ENCODE results near the gene KRI1.

KRI1 gene

DNA sequence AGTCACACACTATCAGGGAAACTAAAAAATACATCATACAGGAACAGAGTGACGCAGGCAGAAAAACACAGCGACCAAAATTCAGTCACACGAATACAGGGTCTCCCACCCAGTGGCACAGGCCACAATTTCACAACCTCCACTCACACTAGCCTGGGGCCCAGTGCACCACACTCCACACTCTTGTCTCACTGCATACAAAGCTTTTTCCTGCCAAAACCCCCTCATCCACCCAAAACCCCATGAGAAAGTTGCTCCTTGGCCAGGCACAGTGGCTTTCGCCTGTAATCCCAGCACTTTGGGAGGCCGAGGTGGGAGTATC lies 49.8 kb downstream of the KRI1 start:
- TF ChIP-seq, protein P1, sequence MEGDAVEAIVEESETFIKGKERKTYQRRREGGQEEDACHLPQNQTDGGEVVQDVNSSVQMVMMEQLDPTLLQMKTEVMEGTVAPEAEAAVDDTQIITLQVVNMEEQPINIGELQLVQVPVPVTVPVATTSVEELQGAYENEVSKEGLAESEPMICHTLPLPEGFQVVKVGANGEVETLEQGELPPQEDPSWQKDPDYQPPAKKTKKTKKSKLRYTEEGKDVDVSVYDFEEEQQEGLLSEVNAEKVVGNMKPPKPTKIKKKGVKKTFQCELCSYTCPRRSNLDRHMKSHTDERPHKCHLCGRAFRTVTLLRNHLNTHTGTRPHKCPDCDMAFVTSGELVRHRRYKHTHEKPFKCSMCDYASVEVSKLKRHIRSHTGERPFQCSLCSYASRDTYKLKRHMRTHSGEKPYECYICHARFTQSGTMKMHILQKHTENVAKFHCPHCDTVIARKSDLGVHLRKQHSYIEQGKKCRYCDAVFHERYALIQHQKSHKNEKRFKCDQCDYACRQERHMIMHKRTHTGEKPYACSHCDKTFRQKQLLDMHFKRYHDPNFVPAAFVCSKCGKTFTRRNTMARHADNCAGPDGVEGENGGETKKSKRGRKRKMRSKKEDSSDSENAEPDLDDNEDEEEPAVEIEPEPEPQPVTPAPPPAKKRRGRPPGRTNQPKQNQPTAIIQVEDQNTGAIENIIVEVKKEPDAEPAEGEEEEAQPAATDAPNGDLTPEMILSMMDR (IDR thresholded peaks at IDR 0.05): no peak
- H3K4me2 ChIP-seq (ENCODE audit: low read length): no peak overlapping the region
- no peak overlapping the region for H3K9ac ChIP-seq
- no peak overlapping the region for H3K27ac ChIP-seq
- H3K4me1 ChIP-seq: no peaks in the 10 kb centered on the region
- H3K9me3 ChIP-seq (ENCODE audit: control insufficient read depth, low read length): no peaks in the 10 kb centered on the region
- H3K79me2 ChIP-seq: no peaks in the 10 kb centered on the region
- H3K4me3 ChIP-seq (ENCODE audit: low read depth, low read length): no peak overlapping the region
- no peak overlapping the region for H2AFZ ChIP-seq
- peaks cover 4% of the 10 kb centered on the region for H3K27me3 ChIP-seq (ENCODE audit: control insufficient read depth, insufficient read depth, low read length)
- no peaks in the 10 kb centered on the region for H3K36me3 ChIP-seq (ENCODE audit: control insufficient read depth, insufficient read depth, low read length)

DNA sequence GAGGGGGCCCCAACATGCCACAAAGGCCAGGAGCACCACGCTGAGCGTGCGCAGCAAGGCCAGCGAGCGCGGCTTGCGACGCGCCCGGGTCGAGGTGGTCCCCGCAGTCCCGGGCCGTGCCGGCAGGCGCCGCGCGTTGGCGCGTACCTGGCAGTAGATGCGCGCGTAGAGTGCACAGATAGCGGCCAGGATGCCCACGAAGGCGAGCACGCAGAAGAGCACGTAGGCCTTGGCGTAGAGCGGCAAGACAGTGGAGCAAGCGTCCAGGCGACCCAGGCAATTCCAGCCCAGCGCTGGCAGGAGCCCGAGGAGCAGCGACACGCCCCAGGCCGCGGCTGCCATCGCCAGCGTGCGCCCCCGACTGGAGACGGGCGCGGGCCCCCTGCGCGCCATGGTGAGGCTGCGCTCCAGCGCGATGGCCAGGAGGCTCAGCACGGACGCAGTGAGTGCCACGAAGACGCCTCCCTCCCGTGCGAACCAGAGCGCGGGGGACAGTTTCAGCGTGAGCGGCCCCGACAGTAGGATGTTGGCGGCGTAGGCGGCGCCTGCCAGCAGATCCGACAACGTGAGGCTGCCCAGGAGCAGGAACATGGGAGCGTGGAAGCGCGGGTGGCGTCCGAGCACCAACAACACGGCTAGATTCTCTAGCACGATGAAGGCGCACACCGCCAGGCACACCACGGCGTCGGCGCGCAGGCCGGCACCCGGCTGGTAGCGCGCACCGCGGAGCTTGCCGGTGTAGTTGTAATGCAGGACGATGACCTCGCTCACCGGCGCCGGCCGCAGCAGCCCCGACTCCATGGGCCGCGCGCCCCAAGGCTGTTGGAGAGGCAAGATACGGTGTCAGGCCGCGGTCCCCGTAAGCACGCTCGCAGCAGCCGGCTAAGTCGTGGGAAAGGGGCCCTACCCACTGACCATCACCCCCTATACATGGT lies 51.3 kb downstream of the KRI1 start:
- H3K27me3 ChIP-seq (ENCODE audit: control insufficient read depth, insufficient read depth, low read length): peaks cover 4% of the 10 kb centered on the region
- no peaks in the 10 kb centered on the region for H3K4me1 ChIP-seq
- no peak overlapping the region for H3K27ac ChIP-seq
- H3K79me2 ChIP-seq: no peaks in the 10 kb centered on the region
- no peak overlapping the region for H3K4me3 ChIP-seq (ENCODE audit: low read depth, low read length)
- TF ChIP-seq, protein P1 (IDR thresholded peaks at IDR 0.05): no peak
- H3K36me3 ChIP-seq (ENCODE audit: control insufficient read depth, insufficient read depth, low read length): no peaks in the 10 kb centered on the region
- H3K9ac ChIP-seq: no peak overlapping the region
- H3K4me2 ChIP-seq (ENCODE audit: low read length): peak overlapping the region; percentile 22
- no peaks in the 10 kb centered on the region for H3K9me3 ChIP-seq (ENCODE audit: control insufficient read depth, low read length)
- H2AFZ ChIP-seq: peak overlapping the region; percentile 28

DNA sequence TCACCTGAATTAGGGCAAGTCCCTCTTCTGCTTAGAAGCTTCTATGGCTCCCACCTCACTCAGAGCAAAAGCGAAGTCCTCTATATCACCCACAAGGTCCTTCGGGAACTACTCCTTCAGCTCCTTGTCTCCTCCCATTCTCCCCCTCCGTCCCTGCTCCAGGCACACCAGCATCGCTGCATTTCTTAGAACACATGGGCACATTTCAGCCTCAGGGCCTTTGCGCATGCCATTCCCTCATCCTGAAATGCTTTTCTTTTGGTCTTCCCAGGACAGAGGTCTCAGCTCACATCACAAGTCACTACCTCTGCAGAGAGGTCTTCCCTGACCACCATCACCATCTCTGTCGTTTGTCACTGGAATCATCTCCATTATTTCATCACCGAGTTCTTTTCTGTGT lies 52.6 kb downstream of the KRI1 start:
- H3K27me3 ChIP-seq (ENCODE audit: control insufficient read depth, insufficient read depth, low read length): peaks cover 4% of the 10 kb centered on the region

DNA sequence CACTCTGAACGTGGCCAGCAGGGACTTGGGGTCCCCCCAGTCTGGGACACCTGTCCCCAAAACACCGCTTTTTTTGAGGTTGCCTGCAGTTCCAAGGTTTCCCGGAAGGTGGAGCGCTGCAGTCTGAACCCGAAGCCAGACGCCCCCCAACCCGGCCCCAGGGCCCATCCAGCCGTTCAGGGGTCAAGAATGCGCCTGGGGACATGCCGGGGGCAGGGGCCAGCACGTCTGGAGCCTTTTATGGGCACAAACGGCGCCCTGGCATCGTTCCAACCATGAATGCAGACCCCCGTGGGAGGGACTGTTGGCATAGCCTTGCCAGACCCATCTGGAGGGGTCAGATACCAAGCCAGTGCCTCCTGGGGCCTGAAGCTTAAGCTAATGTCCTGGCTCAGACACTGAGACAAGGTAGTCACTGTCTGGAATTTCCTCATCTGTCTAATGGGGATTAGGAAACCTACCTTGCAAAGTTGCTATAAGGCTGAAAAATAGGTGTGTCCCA lies 55.5 kb downstream of the KRI1 start:
- Histone ChIP-seq H3K4me1 (no peaks in the 10 kb centered on the region), H3K9ac (no peak overlapping the region), H3K27ac (no peak overlapping the region), H3K79me2 (no peaks in the 10 kb centered on the region), H3K4me2 (ENCODE audit: low read length) (no peak overlapping the region), H3K4me3 (ENCODE audit: low read depth, low read length) (no peak overlapping the region), H3K27me3 (ENCODE audit: control insufficient read depth, insufficient read depth, low read length) (peaks cover 4% of the 10 kb centered on the region), H2AFZ (peak overlapping the region; percentile 33), H3K9me3 (ENCODE audit: control insufficient read depth, low read length) (no peaks in the 10 kb centered on the region), H3K36me3 (ENCODE audit: control insufficient read depth, insufficient read depth, low read length) (no peaks in the 10 kb centered on the region)
- TF ChIP-seq, protein P1 (IDR thresholded peaks at IDR 0.05): peak; percentile 75

More for the DNA sequence above, 52.6 kb downstream of the KRI1 start:
- H3K9me3 ChIP-seq (ENCODE audit: control insufficient read depth, low read length): no peaks in the 10 kb centered on the region
- no peaks in the 10 kb centered on the region for H3K4me1 ChIP-seq
- TF ChIP-seq, protein P1 (IDR thresholded peaks at IDR 0.05): no peak
- no peak overlapping the region for H3K4me2 ChIP-seq (ENCODE audit: low read length)
- no peak overlapping the region for H3K4me3 ChIP-seq (ENCODE audit: low read depth, low read length)
- no peaks in the 10 kb centered on the region for H3K36me3 ChIP-seq (ENCODE audit: control insufficient read depth, insufficient read depth, low read length)
- H3K27ac ChIP-seq: no peak overlapping the region
- H2AFZ ChIP-seq: no peak overlapping the region
- no peak overlapping the region for H3K9ac ChIP-seq
- no peaks in the 10 kb centered on the region for H3K79me2 ChIP-seq

Data from parathyroid adenoma (tissue), 2 donors.